Activated gamma-delta T cell treated with anti-CD3 and anti-CD28 coated beads, Interleukin-2, amount 50 U/mL, for 16 hours (primary cell): ENCODE measurements around the gene CASP6.

Experiments
- DNase-seq: peaks from one replicate; pipeline ENCODE4 v3.0.0-alpha.2; 2020; ENCODE audit warnings: low read depth

Gene CASP6

DNA sequence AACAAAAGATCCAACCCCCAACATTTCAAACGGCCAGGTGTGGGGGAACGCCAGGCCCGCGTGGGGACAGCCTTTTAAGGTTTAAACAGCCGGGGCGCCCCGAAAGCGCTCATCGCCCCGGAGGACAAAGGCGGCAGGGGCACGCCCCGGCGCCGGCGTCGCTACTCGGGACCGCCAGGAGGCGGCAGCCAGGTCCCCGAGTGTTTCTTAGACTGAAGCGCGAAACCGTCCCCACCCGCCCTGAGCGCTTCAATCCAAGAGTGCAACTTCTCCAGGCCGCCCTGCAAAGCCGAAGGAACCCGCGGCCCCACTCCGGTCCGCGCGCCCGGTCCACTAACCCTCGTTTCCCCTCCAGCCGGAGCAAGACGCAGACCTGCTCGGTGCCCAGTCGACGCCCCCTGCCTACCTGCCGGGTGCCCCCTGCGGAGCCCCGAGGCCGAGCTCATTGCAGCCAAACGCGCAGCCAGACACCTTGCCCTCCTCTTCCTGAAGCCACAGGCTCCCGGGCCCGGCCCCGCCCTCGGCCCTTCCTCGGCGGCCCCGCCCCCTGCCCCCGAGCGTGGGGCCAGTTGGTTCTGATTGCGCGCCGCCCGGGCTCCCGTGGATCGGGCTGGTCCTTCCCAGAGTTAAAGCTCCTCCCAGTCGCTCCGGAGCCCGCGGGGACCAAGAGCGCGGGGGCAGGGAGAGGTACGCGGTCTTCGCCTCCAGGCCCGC lies at the start of gene CASP6:
Gene CASP6, minus strand, starts transcription at position 496 of the 714 bp plus-strand sequence. Its CDS starts 50 bp downstream, at position 446.
- DNase-seq: peak; percentile 50

- DNase-seq: no peak
Observed at GRCh38 chr4:109752525-109752924, 49.3 kb upstream of the CASP6 start.

GRCh38 chr4:109751852-109752251 lies 48.6 kb upstream of the CASP6 start:
- no peak for DNase-seq

- DNase-seq: no peak
Observed at GRCh38 chr4:109750652-109751244, 47.5 kb upstream of the CASP6 start.

GRCh38 chr4:109749388-109750082 lies 46.3 kb upstream of the CASP6 start:
- no peak for DNase-seq

- no peak for DNase-seq
Observed at GRCh38 chr4:109748114-109748513, 44.9 kb upstream of the CASP6 start.

- DNase-seq: no peak
Observed at GRCh38 chr4:109746728-109747127, 43.5 kb upstream of the CASP6 start.

GRCh38 chr4:109745830-109746229 lies 42.6 kb upstream of the CASP6 start:
- DNase-seq: no peak

DNA sequence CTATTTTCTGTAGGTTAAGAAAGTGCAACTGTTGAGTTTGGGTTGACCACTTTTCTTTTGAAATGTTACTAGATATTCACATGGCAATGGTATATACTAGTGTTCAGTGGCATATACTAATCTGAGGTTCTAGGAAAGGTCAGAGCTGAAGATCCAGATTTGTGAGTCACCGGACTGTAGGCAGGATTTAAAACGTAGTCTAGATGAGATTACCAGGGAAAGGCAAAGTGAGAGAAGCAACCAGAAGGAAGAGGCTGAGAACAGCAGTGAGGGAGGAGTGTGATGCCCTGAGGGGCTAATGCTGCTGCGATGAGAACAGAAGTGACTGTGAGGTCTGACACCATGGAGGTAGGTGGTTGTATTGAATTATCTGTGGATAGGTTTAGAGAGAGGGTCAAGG lies 36.3 kb upstream of the CASP6 start:
- no peak for DNase-seq

GRCh38 chr4:109738104-109738872 lies 35.0 kb upstream of the CASP6 start:
- DNase-seq: no peak

GRCh38 chr4:109735566-109736365 lies 32.5 kb upstream of the CASP6 start:
- DNase-seq: no peak

DNA sequence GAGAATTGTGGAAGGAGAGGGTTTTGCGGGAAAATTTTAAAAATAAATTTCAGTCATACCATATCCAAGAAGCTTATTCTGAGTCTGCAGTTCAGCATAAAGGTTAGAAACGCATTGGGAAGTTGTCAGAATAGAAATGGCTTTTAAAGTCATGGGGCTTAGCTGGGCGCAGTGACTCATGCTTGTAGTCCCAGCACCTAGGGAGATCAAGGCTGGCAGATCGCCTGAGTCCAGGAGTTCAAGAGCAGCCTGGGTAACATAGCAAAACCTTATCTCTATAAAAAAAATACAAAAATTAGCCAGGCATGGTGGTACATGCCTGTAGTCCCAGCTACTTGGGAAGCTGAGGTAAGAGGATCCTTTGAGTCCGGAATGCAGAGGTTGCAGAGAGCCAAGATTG lies 30.5 kb upstream of the CASP6 start:
- DNase-seq: no peak

DNA sequence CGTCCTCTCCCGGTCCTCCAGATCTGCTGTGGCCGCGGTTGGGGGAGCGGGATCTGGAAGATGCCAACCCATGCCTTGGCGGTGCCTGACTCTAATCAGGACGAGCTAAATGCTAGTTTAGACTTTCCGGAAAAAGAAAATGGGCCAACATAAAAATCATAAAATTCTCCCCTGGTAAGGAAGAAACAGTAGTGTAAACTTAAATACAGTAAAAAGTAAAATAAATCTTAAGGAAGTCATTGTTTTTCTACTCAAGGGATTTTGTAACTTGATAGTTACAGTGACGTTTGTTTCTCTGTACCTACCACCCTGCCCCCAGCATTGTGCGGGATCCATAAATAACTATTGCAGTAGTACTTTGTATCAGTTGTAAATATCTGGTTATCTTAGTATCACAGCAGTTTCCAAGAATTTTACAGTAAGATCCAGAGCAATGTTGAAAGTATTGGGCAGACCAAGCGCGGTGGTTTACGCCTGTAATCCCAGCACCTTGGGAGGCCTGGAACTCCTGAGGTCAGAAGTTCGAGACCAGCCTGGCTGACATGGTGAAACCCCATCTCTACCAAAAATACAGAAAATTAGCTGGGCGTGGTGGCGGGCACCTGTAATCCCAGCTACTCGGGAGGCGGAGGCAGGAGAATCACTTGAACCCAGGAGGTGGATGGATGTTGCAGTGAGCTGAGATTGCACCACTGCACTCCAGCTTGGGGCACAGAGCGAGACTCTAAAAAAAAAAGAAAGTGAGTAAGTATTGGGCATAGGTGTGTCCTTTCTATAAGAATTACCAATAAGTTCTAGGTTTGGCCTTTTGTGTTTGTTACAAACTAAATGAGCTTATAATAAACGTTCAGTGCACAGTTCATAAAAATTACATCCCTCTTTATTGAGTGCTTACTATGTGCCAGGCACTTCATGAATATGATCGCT lies 27.6 kb upstream of the CASP6 start:
- no peak for DNase-seq

DNA sequence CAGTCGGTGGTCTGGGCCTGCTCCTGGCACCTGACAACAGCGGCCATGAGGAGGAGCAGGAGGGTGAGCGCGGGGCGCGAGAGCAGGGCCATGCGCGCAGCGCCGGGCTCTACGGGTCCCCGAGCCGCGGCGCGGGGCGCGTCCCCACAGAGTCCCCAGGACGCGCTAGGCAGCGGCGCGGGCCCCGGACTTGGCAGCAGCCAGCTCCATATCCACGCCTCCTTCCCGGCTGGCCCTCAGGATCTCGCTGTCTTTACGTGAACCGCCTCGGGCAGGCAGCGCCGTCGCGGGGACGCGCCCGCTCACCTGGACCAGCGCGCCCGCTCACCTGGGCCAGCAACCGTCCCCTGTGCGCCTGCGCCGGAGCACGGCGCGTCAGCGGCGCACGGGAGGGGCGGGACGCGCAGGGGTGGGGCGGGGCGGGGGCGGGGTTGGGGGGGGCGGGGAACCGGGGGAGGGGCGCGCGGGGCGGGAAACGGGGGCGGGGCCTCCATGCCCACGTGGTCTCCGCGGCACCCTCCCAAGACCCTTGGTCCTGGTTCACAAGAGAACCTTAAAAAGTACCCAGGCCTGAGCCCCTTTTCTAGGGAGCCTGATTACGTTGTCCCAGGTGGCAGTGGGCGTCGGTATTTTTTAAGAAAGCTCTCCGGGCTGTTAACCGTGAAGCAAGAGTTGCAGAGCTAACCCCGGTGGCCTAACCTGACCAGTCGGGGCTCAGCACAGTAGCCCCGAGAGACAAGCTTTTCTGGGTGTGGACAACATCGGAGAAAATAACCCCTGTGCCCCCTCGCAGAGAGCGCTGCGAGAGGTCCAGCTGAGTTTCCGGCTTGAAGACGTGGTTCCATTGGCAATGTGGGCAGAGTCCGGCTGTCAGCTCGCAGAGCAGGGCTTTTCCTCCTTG lies 26.7 kb upstream of the CASP6 start, which contains the start of gene PLA2G12A:
Gene PLA2G12A, minus strand, starts transcription at position 353 of the 901 bp plus-strand sequence. Its CDS starts 261 bp downstream, at position 92.
- peak; percentile 59 for DNase-seq

GRCh38 chr4:109729117-109729717 lies 26.0 kb upstream of the CASP6 start:
- DNase-seq: peak; percentile 3

- DNase-seq: no peak
Observed at GRCh38 chr4:109728385-109728784, 25.1 kb upstream of the CASP6 start.

DNA sequence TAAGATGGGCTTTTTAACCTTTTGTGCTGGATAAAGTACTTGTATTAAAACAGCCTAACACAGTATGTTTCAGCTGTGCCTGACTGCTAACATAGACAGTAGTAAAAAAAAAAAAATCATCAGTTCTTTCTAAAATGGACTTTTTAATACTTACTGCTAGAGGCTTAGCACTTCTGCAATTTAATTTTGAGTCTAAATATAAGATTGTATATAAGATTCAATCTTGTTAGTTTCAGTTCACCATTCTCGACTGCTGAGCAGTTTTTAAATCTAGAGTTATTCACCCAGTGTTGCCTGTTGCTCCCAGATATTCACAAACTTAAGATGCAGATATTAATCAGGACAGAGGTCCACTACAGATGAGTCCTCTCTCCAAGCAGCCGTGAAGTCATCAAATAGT lies 19.9 kb upstream of the CASP6 start:
- DNase-seq: no peak

GRCh38 chr4:109722357-109722756 lies 19.1 kb upstream of the CASP6 start:
- no peak for DNase-seq

DNA sequence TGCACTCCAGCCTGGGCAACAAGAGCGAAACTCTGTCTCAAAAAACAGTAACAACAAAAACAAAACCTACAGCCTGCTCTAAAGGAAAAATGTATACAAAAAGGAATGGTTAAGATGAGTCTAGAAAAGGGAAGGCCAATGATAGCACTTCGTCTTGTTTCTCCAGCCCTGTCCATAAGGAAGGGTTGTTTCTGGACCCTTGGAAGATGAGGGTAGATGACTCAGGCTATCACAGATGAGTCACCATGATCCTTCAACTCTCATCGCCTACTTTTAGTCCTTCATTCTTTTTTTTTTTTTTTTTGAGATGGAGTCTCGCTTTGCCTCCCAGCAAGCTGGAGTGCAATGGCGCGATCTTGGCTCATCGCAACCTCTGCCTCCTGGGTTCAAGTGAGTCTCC lies 17.8 kb upstream of the CASP6 start:
- DNase-seq: no peak
